Right lobe of liver (tissue), 6 donors: ENCODE measurements around the gene SFT2D2. TPM values are rescaled to one million over a fixed set of nuclear protein-coding genes. Genes with fewer than 3 reads are reported as not detected.

Source experiments
- ATAC-seq, 4 donors: fragments of 200-7000 bp; cut with Tn5 transposase; one replicate each; pipeline ENCODE4 v1.9.1; 2020; ENCODE audit warnings: mild to moderate bottlenecking in 4 of 4, moderate library complexity in 4 of 4
- DNase-seq, 3 donors: peaks; one replicate each; pipeline ENCODE4 v3.0.0-alpha.2; 2020
- H3K27ac ChIP-seq, 3 donors: fragments of 200-600 bp; one replicate each; pipeline ENCODE4 v1.8.0; 2022
- H3K27me3 ChIP-seq, 2 donors: fragments of 200-600 bp; one replicate each; pipeline ENCODE4 v1.8.0; 2022
- H3K36me3 ChIP-seq, 4 donors: fragments of 200-600 bp; sonication (generic) in 1 of 4; one replicate each; pipeline versions ENCODE4 v1.5.1 to v1.8.0; 2017 to 2022; ENCODE audit warnings: control low read depth in 1 of 4
- H3K4me1 ChIP-seq, 4 donors: fragments of 200-600 bp; sonication (generic) in 1 of 4; one replicate each; pipeline versions ENCODE4 v1.5.1 to v1.8.0; 2017 to 2022; ENCODE audit warnings: control low read depth in 1 of 4
- H3K4me3 ChIP-seq, 3 donors: fragments of 200-600 bp; one replicate each; pipeline ENCODE4 v1.8.0; 2022
- H3K9me3 ChIP-seq, 4 donors: fragments of 200-600 bp; sonication (generic) in 1 of 4; one replicate each; pipeline versions ENCODE4 v1.5.1 to v1.8.0; 2017 to 2022; ENCODE audit warnings: control low read depth in 1 of 4
- POLR2A ChIP-seq: fragments of 450-650 bp; IDR thresholded peaks from one replicate; pipeline ENCODE4 v1.6.1; 2017; ENCODE audit warnings: antibody characterized with exemption, mild to moderate bottlenecking
- WGBS: methylation state at CpG from one replicate; pipeline ENCODE4 v1.1.6; 2018; ENCODE audit warnings: low coverage, low lambda C conversion rate; ENCODE audit not compliant: insufficient coverage; ENCODE audit errors: missing lambda C conversion rate; 5-methylcytosine and 5-hydroxymethylcytosine counted together
- intact Hi-C, 2 donors: fragments of 100-400 bp; cut with DNase I; formaldehyde crosslinking; loops; one replicate each; pipeline versions ENCODE4 v1.11.2 to v1.14.1; 2022
- small RNA-seq, 2 experiments: library from RNA; depleted of rRNA; stranded (forward); fragments of <200 nt; gene quantifications; one replicate each; pipeline ENCODE3, GENCODE V24; 2016
- total RNA-seq, 6 experiments: library from RNA; depleted of rRNA in 2 of 6; stranded (reverse); fragments of >200 nt in 2 of 6; fragmentation: NEBNext Ultra II Directional in 3 of 6; extraction: Animal tissue kit (Norgen Biotek cat#: 25700) in 3 of 6; gene quantifications; one replicate each; pipeline versions ENCODE4 v1.1.0 to v1.2.4, GENCODE V29; 2016 to 2023
- TF ChIP-seq, protein P1 (sequence below), 4 donors: fragments of 200-600 bp in 3 of 4; fragments of 450-650 bp in 1 of 4; IDR thresholded peaks; one replicate each; pipeline versions ENCODE4 v1.5.1 to v1.8.0; 2016 to 2022; ENCODE audit warnings: antibody characterized with exemption in 4 of 4, mild to moderate bottlenecking in 2 of 4
- donor health status: DM: no; HTN: yes; CAD: no.
- donor health status: DM: no; HTN: no; CAD: no.
- donor health status: DM: no; HTN: no; CAD: no.
- donor health status: DM: no; HTN: yes; CAD: no.
- donor health status: DM: no; HTN: yes; CAD: no.

The SFT2D2 gene
- total RNA-seq, 6 experiments from 2014 or later = 26.5 to 35.4 (median 29.8) TPM

- TF ChIP-seq, protein P1, sequence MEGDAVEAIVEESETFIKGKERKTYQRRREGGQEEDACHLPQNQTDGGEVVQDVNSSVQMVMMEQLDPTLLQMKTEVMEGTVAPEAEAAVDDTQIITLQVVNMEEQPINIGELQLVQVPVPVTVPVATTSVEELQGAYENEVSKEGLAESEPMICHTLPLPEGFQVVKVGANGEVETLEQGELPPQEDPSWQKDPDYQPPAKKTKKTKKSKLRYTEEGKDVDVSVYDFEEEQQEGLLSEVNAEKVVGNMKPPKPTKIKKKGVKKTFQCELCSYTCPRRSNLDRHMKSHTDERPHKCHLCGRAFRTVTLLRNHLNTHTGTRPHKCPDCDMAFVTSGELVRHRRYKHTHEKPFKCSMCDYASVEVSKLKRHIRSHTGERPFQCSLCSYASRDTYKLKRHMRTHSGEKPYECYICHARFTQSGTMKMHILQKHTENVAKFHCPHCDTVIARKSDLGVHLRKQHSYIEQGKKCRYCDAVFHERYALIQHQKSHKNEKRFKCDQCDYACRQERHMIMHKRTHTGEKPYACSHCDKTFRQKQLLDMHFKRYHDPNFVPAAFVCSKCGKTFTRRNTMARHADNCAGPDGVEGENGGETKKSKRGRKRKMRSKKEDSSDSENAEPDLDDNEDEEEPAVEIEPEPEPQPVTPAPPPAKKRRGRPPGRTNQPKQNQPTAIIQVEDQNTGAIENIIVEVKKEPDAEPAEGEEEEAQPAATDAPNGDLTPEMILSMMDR (IDR thresholded peaks at IDR 0.05) = no peak
- no peak for TF ChIP-seq POLR2A
- WGBS = 84% methylated on average over 3 of the region's 3 CpGs
- H3K36me3 ChIP-seq = no peaks in the 10 kb centered on the region
- DNase-seq (no peak), ATAC-seq (no peak)
- intact Hi-C loops = no loop called here
- H3K27ac ChIP-seq = no peak overlapping the region
- no peak overlapping the region for H3K4me3 ChIP-seq
- peaks cover 0 to 4% (median 0%) of the 10 kb centered on the region in 4 donors for H3K4me1 ChIP-seq
- H3K27me3 ChIP-seq = no peaks in the 10 kb centered on the region
- no peaks in the 10 kb centered on the region for H3K9me3 ChIP-seq
Measured at GRCh38 chr1:168298446-168298845, 72.6 kb downstream of the SFT2D2 start.

DNA sequence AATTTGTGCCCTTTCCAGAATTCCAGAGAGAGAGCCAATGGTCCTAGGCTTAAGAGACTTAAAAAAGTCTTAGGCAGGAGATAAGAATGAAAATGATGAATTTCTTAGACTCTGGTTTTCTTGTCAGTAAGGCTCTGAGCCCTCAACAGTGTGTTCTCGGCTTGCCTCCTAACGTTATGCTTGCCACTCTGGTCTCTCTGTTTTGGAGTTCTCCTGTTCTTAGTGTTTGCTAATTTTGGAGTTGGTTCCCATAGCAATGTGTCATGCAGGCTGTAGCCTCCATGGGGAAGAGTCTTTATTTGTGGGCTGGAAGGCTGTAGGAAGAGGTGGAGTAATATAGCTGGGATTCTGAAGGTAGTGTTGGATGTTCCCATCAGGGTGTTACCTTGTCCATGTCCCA, 74.8 kb downstream of the SFT2D2 start:
- no peak for ATAC-seq
- Histone ChIP-seq H3K4me1 (peaks cover 0 to 4% (median 0%) of the 10 kb centered on the region in 4 donors), H3K4me3 (no peak overlapping the region), H3K36me3 (no peaks in the 10 kb centered on the region), H3K27me3 (no peaks in the 10 kb centered on the region), H3K9me3 (no peaks in the 10 kb centered on the region), H3K27ac (no peak overlapping the region)
- no peak for DNase-seq
- intact Hi-C loops = no loop called here
- no peak for TF ChIP-seq POLR2A
- TF ChIP-seq, protein P1 (IDR thresholded peaks at IDR 0.05) = no peak
- WGBS = 88% methylated on average over 2 of the region's 2 CpGs

DNA sequence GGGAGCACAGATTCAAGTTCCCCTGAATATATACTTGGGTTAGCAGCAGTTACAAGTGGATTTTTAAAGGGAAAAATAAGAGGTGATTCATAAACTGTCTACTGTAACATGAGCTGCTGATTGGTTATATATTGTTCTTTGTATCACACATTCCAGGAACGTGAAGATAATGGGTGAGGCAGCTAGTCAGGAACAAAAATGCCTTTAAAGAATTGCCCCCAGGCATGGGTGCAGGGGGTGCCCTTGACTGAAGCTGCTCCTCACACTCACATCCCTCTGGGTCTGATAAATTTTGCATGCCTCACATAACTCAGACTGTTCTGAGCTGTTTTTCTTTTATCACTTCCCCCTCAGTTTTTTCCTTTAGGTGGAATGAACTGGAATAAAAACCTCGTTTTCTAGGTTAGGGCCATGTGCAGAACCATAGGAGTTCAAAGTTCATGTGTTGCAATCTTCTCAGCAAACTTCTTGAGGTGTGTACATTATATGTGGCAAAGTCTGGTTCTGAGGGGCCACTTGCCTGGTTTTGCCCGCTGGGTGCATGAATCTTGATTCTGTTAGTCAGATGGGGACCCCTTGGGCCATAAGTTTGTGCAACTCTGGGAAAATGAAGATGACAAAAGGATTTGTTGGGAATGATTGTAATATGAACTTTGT, 76.0 kb downstream of the SFT2D2 start:
- no peak for TF ChIP-seq POLR2A
- TF ChIP-seq, protein P1 (IDR thresholded peaks at IDR 0.05) = no peak
- intact Hi-C loops = no loop called here
- ATAC-seq = no peak

More for the DNA sequence above, 76.0 kb downstream of the SFT2D2 start:
- Histone ChIP-seq H3K27ac (no peak overlapping the region), H3K4me3 (no peak overlapping the region), H3K27me3 (no peaks in the 10 kb centered on the region), H3K9me3 (no peaks in the 10 kb centered on the region), H3K36me3 (no peaks in the 10 kb centered on the region), H3K4me1 (peaks cover 0 to 4% (median 0%) of the 10 kb centered on the region in 4 donors)
- 48% methylated on average over 3 of the region's 3 CpGs for WGBS
- DNase-seq = no peak

Small RNA genes within 50 kb of the gene (small RNA-seq; reads per million reads assigned to genes)
- gene AL021397.1 (0 reads per million in 2 experiments), gene RNU6-1310P (0 reads per million in 2 experiments)

Other genes with a start within 250 kb of the SFT2D2 start
- 1 to 10 TPM in 1 of 6 experiments, under 1 TPM in 5; 0.43 to 1.4 (median 0.48) TPM for gene GPR161, start 89.1 kb upstream of the SFT2D2 start, total RNA-seq
- 10 to 100 TPM; 12.1 to 24.1 (median 15.7) TPM for gene TIPRL, start 47.0 kb upstream of the SFT2D2 start, total RNA-seq
- gene TBX19, start 54.9 kb downstream of the SFT2D2 start, total RNA-seq = under 1 TPM; 0.43 to 0.68 (median 0.56) TPM